Mesenchymal stem cell (in vitro differentiated cells and primary cell): ENCODE results near the gene MCCD1.
"Not testable (repeated sequence)": the region's sequence is repeated elsewhere in the genome, so short reads cannot be mapped to it uniquely, and the experiment has no call there.

ENCODE experiments used
- DNase-seq: peaks from one replicate; pipeline ENCODE4 v3.0.0-alpha.2; 2013
- H2AFZ ChIP-seq: one replicate; pipeline ENCODE4 v1.6.1; 2013; ENCODE audit warnings: low read depth, mild to moderate bottlenecking, control low read depth, inconsistent platforms, low read length, moderate library complexity
- H2AK5ac ChIP-seq: 2 replicates; pipeline ENCODE4 v1.6.1; 2013; ENCODE audit warnings: low read length, moderate library complexity, mild to moderate bottlenecking, inconsistent platforms; ENCODE audit not compliant: severe bottlenecking
- H2BK120ac ChIP-seq: one replicate; pipeline ENCODE4 v1.6.1; 2013; ENCODE audit warnings: low read depth, mild to moderate bottlenecking, inconsistent platforms, low read length, moderate library complexity
- H2BK12ac ChIP-seq, 2 experiments: one replicate each; pipeline ENCODE4 v1.6.1; 2013; ENCODE audit warnings: inconsistent platforms in 2 of 2, low read length in 2 of 2, mild to moderate bottlenecking in 2 of 2, moderate library complexity in 2 of 2, control low read depth in 1 of 2
- H2BK15ac ChIP-seq: one replicate; pipeline ENCODE4 v1.6.1; 2013; ENCODE audit warnings: mild to moderate bottlenecking, low read depth, inconsistent platforms; ENCODE audit not compliant: poor library complexity, severe bottlenecking
- H2BK5ac ChIP-seq: 2 replicates; pipeline ENCODE4 v1.6.1; 2013; ENCODE audit warnings: low read depth, mild to moderate bottlenecking, low read length, control low read depth, inconsistent platforms; ENCODE audit not compliant: poor library complexity, severe bottlenecking
- H3K14ac ChIP-seq, 2 experiments: one replicate each; pipeline ENCODE4 v1.6.1; 2013; ENCODE audit warnings: inconsistent platforms in 2 of 2, low read length in 2 of 2, control low read depth in 1 of 2, mild to moderate bottlenecking in 1 of 2, moderate library complexity in 1 of 2
- H3K18ac ChIP-seq, 2 experiments: one replicate each; pipeline ENCODE4 v1.6.1; 2013; ENCODE audit warnings: inconsistent platforms in 2 of 2, low read length in 2 of 2, control low read depth in 1 of 2, low read depth in 1 of 2, mild to moderate bottlenecking in 1 of 2
- H3K23ac ChIP-seq, 2 experiments: one replicate each; pipeline ENCODE4 v1.6.1; 2013; ENCODE audit warnings: inconsistent platforms in 2 of 2, low read length in 2 of 2, mild to moderate bottlenecking in 2 of 2, moderate library complexity in 2 of 2, control low read depth in 1 of 2
- H3K27ac ChIP-seq: 2 replicates; pipeline ENCODE4 v1.5.1; 2013; ENCODE audit warnings: mild to moderate bottlenecking, moderate library complexity, low read length, control low read depth, inconsistent platforms; ENCODE audit not compliant: poor library complexity, severe bottlenecking
- H3K27me3 ChIP-seq, 2 experiments: 2 replicates each; pipeline versions ENCODE4 v1.6.1 to v1.7.0; 2013; ENCODE audit warnings: low read length in 2 of 2, mild to moderate bottlenecking in 2 of 2, moderate library complexity in 2 of 2, control low read depth in 1 of 2, inconsistent platforms in 1 of 2; ENCODE audit not compliant: control insufficient read depth in 1 of 2, insufficient read depth in 1 of 2
- H3K36me3 ChIP-seq, 2 experiments: 2 replicates each; pipeline versions ENCODE4 v1.6.1 to v1.7.0; 2013; ENCODE audit warnings: low read length in 2 of 2, control low read depth in 1 of 2, inconsistent platforms in 1 of 2, low read depth in 1 of 2, mild to moderate bottlenecking in 1 of 2; ENCODE audit not compliant: insufficient read depth in 2 of 2, control insufficient read depth in 1 of 2
- H3K4ac ChIP-seq, 2 experiments: one replicate each; pipeline ENCODE4 v1.6.1; 2013; ENCODE audit warnings: inconsistent platforms in 2 of 2, low read length in 2 of 2, mild to moderate bottlenecking in 2 of 2, moderate library complexity in 2 of 2, control low read depth in 1 of 2, low read depth in 1 of 2
- H3K4me1 ChIP-seq: 2 replicates; pipeline ENCODE4 v1.6.1; 2013; ENCODE audit warnings: low read depth, low read length, control low read depth; ENCODE audit not compliant: control insufficient read depth, insufficient read depth
- H3K4me2 ChIP-seq: 2 replicates; pipeline ENCODE4 v1.6.1; 2013; ENCODE audit warnings: low read length, mild to moderate bottlenecking, inconsistent platforms; ENCODE audit not compliant: poor library complexity, severe bottlenecking
- H3K4me3 ChIP-seq, 2 experiments: 2 replicates each; pipeline versions ENCODE4 v1.5.1 to v1.7.0; 2013; ENCODE audit warnings: low read length in 2 of 2, mild to moderate bottlenecking in 2 of 2, control low read depth in 1 of 2, low read depth in 1 of 2; ENCODE audit not compliant: insufficient read depth in 1 of 2
- H3K79me1 ChIP-seq: replicated peaks from 2 replicates; pipeline ENCODE4 v1.6.1; 2013; ENCODE audit warnings: mild to moderate bottlenecking, control low read depth, low read length, inconsistent platforms; ENCODE audit not compliant: poor library complexity, severe bottlenecking
- H3K9ac ChIP-seq: 2 replicates; pipeline ENCODE4 v1.7.0; 2013; ENCODE audit warnings: mild to moderate bottlenecking, low read length, moderate library complexity
- H3K9me3 ChIP-seq: 2 replicates; pipeline ENCODE4 v1.7.0; 2013; ENCODE audit warnings: mild to moderate bottlenecking, low read length; ENCODE audit not compliant: control insufficient read depth
- H4K8ac ChIP-seq: one replicate; pipeline ENCODE4 v1.6.1; 2013; ENCODE audit warnings: inconsistent platforms, mild to moderate bottlenecking, low read length, moderate library complexity
- H4K91ac ChIP-seq: one replicate; pipeline ENCODE4 v1.6.1; 2013; ENCODE audit warnings: mild to moderate bottlenecking, low read length, inconsistent platforms
- WGBS: methylation state at CpG from one replicate; pipeline ENCODE4 v1.1.7; 2013; ENCODE audit warnings: mixed read lengths; 5-methylcytosine and 5-hydroxymethylcytosine counted together

MCCD1 gene

GRCh38 chr6:31499648-31500047 lies 29.1 kb upstream of the MCCD1 start:
- H2AK5ac ChIP-seq, H4K91ac ChIP-seq, H3K36me3 ChIP-seq, H3K23ac ChIP-seq, H3K9ac ChIP-seq, H3K27me3 ChIP-seq, H4K8ac ChIP-seq, H2AFZ ChIP-seq, H3K4me3 ChIP-seq, H2BK15ac ChIP-seq, H2BK5ac ChIP-seq, H3K9me3 ChIP-seq, H3K4ac ChIP-seq, H3K18ac ChIP-seq, H3K14ac ChIP-seq, H2BK12ac ChIP-seq, H3K4me2 ChIP-seq, H2BK120ac ChIP-seq, DNase-seq, H3K27ac ChIP-seq: not testable (repeated sequence)
- no CpG with 5 or more reads among the region's 2 CpGs for WGBS
- H3K4me1 ChIP-seq = peaks cover 18% of the 10 kb centered on the region
- H3K79me1 ChIP-seq = peaks cover 12% of the 10 kb centered on the region

- Histone ChIP-seq H3K4me1 (peaks cover 15% of the 10 kb centered on the region), H3K23ac (no peak overlapping the region), H3K4ac (no peak overlapping the region), H2BK5ac (no peak overlapping the region), H4K8ac (no peak overlapping the region), H2AK5ac (no peak overlapping the region), H3K27ac (no peak overlapping the region), H3K36me3 (peaks cover 15 to 20% of the 10 kb centered on the region in 2 experiments), H3K79me1 (peaks cover 31% of the 10 kb centered on the region), H2BK15ac (no peak overlapping the region), H3K18ac (no peak overlapping the region), H3K9me3 (no peaks in the 10 kb centered on the region), H3K14ac (no peak overlapping the region), H3K27me3 (no peaks in the 10 kb centered on the region), H2AFZ (no peak overlapping the region), H3K4me2 (no peak overlapping the region), H4K91ac (no peak overlapping the region), H3K9ac (no peak overlapping the region), H2BK120ac (no peak overlapping the region), H2BK12ac (no peak overlapping the region), H3K4me3 (no peak overlapping the region)
- DNase-seq = peak; percentile 10
These were observed 26.2 kb upstream of the MCCD1 start for GRCh38 chr6:31502586-31502985.

GRCh38 chr6:31509036-31509435 lies 19.7 kb upstream of the MCCD1 start:
- H3K9me3 ChIP-seq, H3K4me1 ChIP-seq, H3K27me3 ChIP-seq, H2BK120ac ChIP-seq, H2AK5ac ChIP-seq, H2BK5ac ChIP-seq, H3K9ac ChIP-seq, H3K4me3 ChIP-seq, H3K4me2 ChIP-seq, H4K91ac ChIP-seq, H3K18ac ChIP-seq, DNase-seq, H4K8ac ChIP-seq, H3K14ac ChIP-seq, H2BK12ac ChIP-seq, H3K23ac ChIP-seq, H3K27ac ChIP-seq, H2AFZ ChIP-seq, H3K4ac ChIP-seq: not testable (repeated sequence)
- Histone ChIP-seq H2BK15ac (peak overlapping the region; percentile 48), H3K79me1 (peaks cover 21% of the 10 kb centered on the region), H3K36me3 (peaks cover 47 to 51% of the 10 kb centered on the region in 2 experiments)
- 74% methylated on average over 2 of the region's 2 CpGs for WGBS

GRCh38 chr6:31510007-31510406 lies 18.8 kb upstream of the MCCD1 start:
- no peak overlapping the region for H2BK15ac ChIP-seq
- no peak overlapping the region for H3K14ac ChIP-seq
- H3K9me3 ChIP-seq = no peaks in the 10 kb centered on the region
- H4K8ac ChIP-seq = no peak overlapping the region
- no peak overlapping the region for H2AFZ ChIP-seq
- H3K4me2 ChIP-seq = no peak overlapping the region
- H3K4me1 ChIP-seq = peaks cover 3% of the 10 kb centered on the region
- no peak overlapping the region for H3K27ac ChIP-seq
- H2BK120ac ChIP-seq = no peak overlapping the region
- no peak overlapping the region for H3K9ac ChIP-seq
- 82% methylated on average over 4 of the region's 4 CpGs for WGBS
- H2AK5ac ChIP-seq = no peak overlapping the region
- H3K4ac ChIP-seq = no peak overlapping the region
- no peak overlapping the region for H3K4me3 ChIP-seq
- H2BK5ac ChIP-seq = no peak overlapping the region
- peaks cover 47 to 51% of the 10 kb centered on the region in 2 experiments for H3K36me3 ChIP-seq
- H3K27me3 ChIP-seq = no peaks in the 10 kb centered on the region
- no peak overlapping the region for H3K23ac ChIP-seq
- H4K91ac ChIP-seq = no peak overlapping the region
- H3K79me1 ChIP-seq = peaks cover 18% of the 10 kb centered on the region
- no peak overlapping the region for H3K18ac ChIP-seq
- no peak for DNase-seq
- H2BK12ac ChIP-seq = no peak overlapping the region
